OCI-LY1 (cell line): Measurements from ENCODE around the gene HEXIM1.

Source experiments
- H2AFZ ChIP-seq: fragments of 200-600 bp; sonication (generic), shearing (Covaris generic); 2 replicates; pipeline ENCODE4 v1.6.0; 2014; ENCODE audit warnings: antibody characterized with exemption, mild to moderate bottlenecking, low read length
- H3F3A ChIP-seq: fragments of 200-600 bp; sonication (generic), shearing (Covaris generic); 2 replicates; pipeline ENCODE4 v1.6.0; 2014; ENCODE audit warnings: mild to moderate bottlenecking, antibody characterized with exemption, low read length, moderate library complexity; ENCODE audit not compliant: insufficient read depth
- H3K27ac ChIP-seq: fragments of 200-600 bp; sonication (generic); 2 replicates; pipeline ENCODE4 v1.5.1; 2014; ENCODE audit warnings: low read length, mixed run types, mild to moderate bottlenecking, low read depth; ENCODE audit not compliant: poor library complexity, severe bottlenecking
- H3K27me3 ChIP-seq: fragments of 200-600 bp; sonication (generic); 2 replicates; pipeline ENCODE4 v1.6.0; 2014; ENCODE audit warnings: antibody characterized with exemption, mild to moderate bottlenecking, low read length, moderate library complexity; ENCODE audit not compliant: insufficient read depth
- H3K36me3 ChIP-seq: fragments of 200-600 bp; sonication (generic); 2 replicates; pipeline ENCODE4 v1.6.1; 2014; ENCODE audit warnings: mild to moderate bottlenecking, antibody characterized with exemption, low read length, moderate library complexity, mixed read lengths; ENCODE audit not compliant: insufficient read depth
- H3K4me1 ChIP-seq: fragments of 200-600 bp; sonication (generic); 2 replicates; pipeline ENCODE4 v1.5.1; 2014; ENCODE audit warnings: mild to moderate bottlenecking, low read length, moderate library complexity; ENCODE audit not compliant: insufficient read depth, severe bottlenecking
- H3K4me2 ChIP-seq: fragments of 200-600 bp; sonication (generic), shearing (Covaris generic); 2 replicates; pipeline ENCODE4 v1.6.1; 2014; ENCODE audit warnings: low read length
- H3K4me3 ChIP-seq: fragments of 200-600 bp; sonication (generic); 2 replicates; pipeline ENCODE4 v1.5.1; 2014; ENCODE audit warnings: low read length, low read depth, mild to moderate bottlenecking, mixed read lengths; ENCODE audit not compliant: poor library complexity, severe bottlenecking
- H3K79me2 ChIP-seq: fragments of 200-600 bp; shearing (Covaris generic); 2 replicates; pipeline ENCODE4 v1.6.1; 2016; ENCODE audit warnings: mixed run types, low read length, mixed read lengths; ENCODE audit not compliant: insufficient read depth
- H3K9ac ChIP-seq: fragments of 200-600 bp; sonication (generic), shearing (Covaris generic); 2 replicates; pipeline ENCODE4 v1.6.1; 2014; ENCODE audit warnings: mild to moderate bottlenecking, low read length, mixed read lengths
- H3K9me2 ChIP-seq: fragments of 200-600 bp; sonication (generic), shearing (Covaris generic); 2 replicates; pipeline ENCODE4 v1.6.1; 2014; ENCODE audit warnings: low read depth, mild to moderate bottlenecking, low read length, mixed read lengths
- H3K9me3 ChIP-seq: fragments of 200-600 bp; shearing (Covaris generic); 2 replicates; pipeline ENCODE4 v1.6.1; 2014; ENCODE audit warnings: low read length, mixed read lengths
- H4K20me1 ChIP-seq: fragments of 200-600 bp; sonication (generic), shearing (Covaris generic); 2 replicates; pipeline ENCODE4 v1.6.0; 2016; ENCODE audit warnings: mild to moderate bottlenecking, low read length; ENCODE audit not compliant: insufficient read depth
- CTCF ChIP-seq: fragments of 200-600 bp; sonication (generic), shearing (Covaris generic); IDR thresholded peaks from 2 replicates; pipeline ENCODE4 v1.5.1; 2017; ENCODE audit warnings: mild to moderate bottlenecking, antibody characterized with exemption, low read length, moderate library complexity, mixed read lengths
- EZH2 ChIP-seq: fragments of 200-600 bp; sonication (generic), shearing (Covaris generic); IDR thresholded peaks from 2 replicates; pipeline ENCODE4 v1.8.0; 2017; ENCODE audit warnings: borderline replicate concordance, mixed run types, mild to moderate bottlenecking, antibody characterized with exemption, low read length, moderate library complexity, mixed read lengths

The HEXIM1 gene

GRCh38 chr17:45189009-45189408 lies 40.7 kb downstream of the HEXIM1 start:
- no peak overlapping the region for H3K9ac ChIP-seq
- no peaks in the 10 kb centered on the region for H3K79me2 ChIP-seq
- no peaks in the 10 kb centered on the region for H4K20me1 ChIP-seq
- H2AFZ ChIP-seq = no peak overlapping the region
- H3K27ac ChIP-seq = no peak overlapping the region
- H3F3A ChIP-seq = no peaks in the 10 kb centered on the region
- H3K4me2 ChIP-seq = no peak overlapping the region
- peaks cover 6% of the 10 kb centered on the region for H3K4me1 ChIP-seq
- no peak for TF ChIP-seq CTCF
- no peak for TF ChIP-seq EZH2
- no peak overlapping the region for H3K4me3 ChIP-seq
- 0 out of 2 replicates have a peak, but pooled peaks cover 4% of the 10 kb centered on the region for H3K27me3 ChIP-seq
- no peaks in the 10 kb centered on the region for H3K9me2 ChIP-seq
- no peaks in the 10 kb centered on the region for H3K9me3 ChIP-seq
- H3K36me3 ChIP-seq = no peaks in the 10 kb centered on the region

GRCh38 chr17:45190503-45191255 lies 42.4 kb downstream of the HEXIM1 start:
- Histone ChIP-seq H4K20me1 (no peaks in the 10 kb centered on the region), H3K79me2 (no peaks in the 10 kb centered on the region), H3K27me3 (0 out of 2 replicates have a peak, but pooled peaks cover 4% of the 10 kb centered on the region), H3K36me3 (no peaks in the 10 kb centered on the region), H3K27ac (no peak overlapping the region), H3K9ac (no peak overlapping the region), H3K4me1 (peaks cover 6% of the 10 kb centered on the region), H3F3A (no peaks in the 10 kb centered on the region), H3K9me3 (no peaks in the 10 kb centered on the region), H3K4me2 (no peak overlapping the region), H3K4me3 (no peak overlapping the region), H2AFZ (no peak overlapping the region), H3K9me2 (no peaks in the 10 kb centered on the region)
- TF ChIP-seq CTCF = no peak
- TF ChIP-seq EZH2 = no peak

- H3K4me3 ChIP-seq = no peak overlapping the region
- no peaks in the 10 kb centered on the region for H3K36me3 ChIP-seq
- no peaks in the 10 kb centered on the region for H3K9me3 ChIP-seq
- TF ChIP-seq CTCF (no peak), EZH2 (no peak)
- no peak overlapping the region for H3K9ac ChIP-seq
- no peak overlapping the region for H3K4me2 ChIP-seq
- no peaks in the 10 kb centered on the region for H3K9me2 ChIP-seq
- no peaks in the 10 kb centered on the region for H4K20me1 ChIP-seq
- H3F3A ChIP-seq = no peaks in the 10 kb centered on the region
- peaks cover 9% of the 10 kb centered on the region; the same call in 1 of the 2 replicates for H3K27me3 ChIP-seq
- H3K4me1 ChIP-seq = peaks cover 6% of the 10 kb centered on the region
- no peak overlapping the region for H2AFZ ChIP-seq
- H3K27ac ChIP-seq = no peak overlapping the region
- H3K79me2 ChIP-seq = no peaks in the 10 kb centered on the region
Observed at GRCh38 chr17:45195424-45195823, 47.1 kb downstream of the HEXIM1 start.
